GM19099 (cell line): Measurements from ENCODE around the gene CCDC28A.

ENCODE experiments used
- POLR2A ChIP-seq: IDR thresholded peaks from 3 replicates; pipeline ENCODE4 v1.6.1; 2011; ENCODE audit warnings: low read depth; ENCODE audit not compliant: insufficient read length; ENCODE audit errors: extremely low read depth

The CCDC28A gene

GRCh38 chr6:138778331-138778730 lies 4.8 kb downstream of the CCDC28A start:
- no peak for TF ChIP-seq POLR2A

- no peak for TF ChIP-seq POLR2A
These were observed 8.7 kb downstream of the CCDC28A start for GRCh38 chr6:138782243-138782642.

- TF ChIP-seq POLR2A = no peak
These were observed 11.5 kb downstream of the CCDC28A start for GRCh38 chr6:138785079-138785478.

GRCh38 chr6:138785980-138786379 lies 12.4 kb downstream of the CCDC28A start:
- no peak for TF ChIP-seq POLR2A

GRCh38 chr6:138787138-138787537 lies 13.6 kb downstream of the CCDC28A start:
- no peak for TF ChIP-seq POLR2A

- TF ChIP-seq POLR2A = no peak
These were observed 22.4 kb downstream of the CCDC28A start, which contains the start of gene ECT2L for GRCh38 chr6:138795809-138796603. Gene ECT2L (plus strand): TSS chr6:138796087. CDS start chr6:138813275, 17,188 bp downstream.

- no peak for TF ChIP-seq POLR2A
These were observed 23.2 kb downstream of the CCDC28A start for GRCh38 chr6:138796771-138797170.

GRCh38 chr6:138797806-138798446 lies 24.4 kb downstream of the CCDC28A start:
- no peak for TF ChIP-seq POLR2A

GRCh38 chr6:138800377-138801150 lies 27.0 kb downstream of the CCDC28A start:
- no peak for TF ChIP-seq POLR2A

- TF ChIP-seq POLR2A = no peak
These were observed 29.8 kb downstream of the CCDC28A start for GRCh38 chr6:138803331-138803730.

- no peak for TF ChIP-seq POLR2A
These were observed 30.3 kb downstream of the CCDC28A start for GRCh38 chr6:138803861-138804260.

GRCh38 chr6:138805016-138805765 lies 31.6 kb downstream of the CCDC28A start:
- no peak for TF ChIP-seq POLR2A

- TF ChIP-seq POLR2A = no peak
These were observed 33.3 kb downstream of the CCDC28A start for GRCh38 chr6:138806889-138807288.

GRCh38 chr6:138809677-138810076 lies 36.1 kb downstream of the CCDC28A start:
- no peak for TF ChIP-seq POLR2A

- no peak for TF ChIP-seq POLR2A
These were observed 38.3 kb downstream of the CCDC28A start for GRCh38 chr6:138811866-138812265.

- TF ChIP-seq POLR2A = no peak
These were observed 40.7 kb downstream of the CCDC28A start for GRCh38 chr6:138814179-138814834.
